OCI-M1 (cell line): ENCODE measurements around the gene RNF187.

Source experiments
- DNase-seq: peaks from one replicate; lab custom pipeline; 2025; lab: John Stamatoyannopoulos, UW

RNF187 gene

GRCh38 chr1:228544921-228545591, 57.9 kb downstream of the RNF187 start:
- no peak for DNase-seq
